ENCODE measurements around the gene RICTOR. TPM values are rescaled to one million over a fixed set of nuclear protein-coding genes. Genes with fewer than 3 reads are reported as not detected.

RICTOR gene
- total and polyA plus RNA-seq, 4 experiments from 2014 or later: 6.7 to 94.9 (median 51.8) TPM

DNA sequence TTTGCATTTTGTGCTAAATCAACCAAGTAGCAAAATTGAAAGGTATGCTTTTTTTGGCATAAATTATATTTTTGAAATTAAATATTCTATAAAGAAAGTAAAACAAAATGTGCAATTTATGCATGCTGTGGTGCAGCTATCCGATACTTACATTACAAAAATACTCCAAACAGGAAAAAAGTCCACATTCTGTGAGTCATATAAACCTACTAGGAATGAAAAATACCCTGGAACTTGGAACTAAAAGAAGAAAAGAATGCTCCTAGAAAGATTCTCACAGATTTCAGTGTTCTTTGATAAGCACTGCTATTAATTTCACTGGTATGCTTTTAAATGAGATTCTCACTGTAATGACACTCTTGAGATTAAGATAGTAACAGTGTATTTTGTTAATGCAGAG, 135.8 kb downstream of the RICTOR start:
- intact Hi-C loops (cut with micrococcal nuclease): no loop called here
- H3K27ac Mint-ChIP-seq: no peak overlapping the region
- H3K4me3 ChIP-seq (ENCODE audit: low read length in 2 of 2): no peak overlapping the region
- no peak for DNase-seq
- H3K9me3 ChIP-seq (ENCODE audit: control insufficient read depth in 1 of 2, low read length in 2 of 2): no peaks in the 10 kb centered on the region
- no peak overlapping the region for H3K27ac ChIP-seq (ENCODE audit: low read depth, low read length)
- H3K9me3 Mint-ChIP-seq: no peaks in the 10 kb centered on the region
- no peaks in the 10 kb centered on the region for H3K27me3 Mint-ChIP-seq
- H3K36me3 Mint-ChIP-seq: peaks cover 37 to 43% of the 10 kb centered on the region in 2 donors
- CTCF ChIA-PET (ENCODE audit: partially characterized antibody): no interaction called here
- no peaks in the 10 kb centered on the region for H3K27me3 ChIP-seq (ENCODE audit: insufficient read depth, low read length)
- POLR2A ChIA-PET (ENCODE audit: partially characterized antibody): no interaction called here
- H3K36me3 ChIP-seq (ENCODE audit: insufficient read depth, low read length): peaks cover 19% of the 10 kb centered on the region
- no peaks in the 10 kb centered on the region for H3K4me1 Mint-ChIP-seq
- no peaks in the 10 kb centered on the region for H3K4me1 ChIP-seq (ENCODE audit: insufficient read depth, low read length)
- no peak overlapping the region for H3K4me3 Mint-ChIP-seq

DNA sequence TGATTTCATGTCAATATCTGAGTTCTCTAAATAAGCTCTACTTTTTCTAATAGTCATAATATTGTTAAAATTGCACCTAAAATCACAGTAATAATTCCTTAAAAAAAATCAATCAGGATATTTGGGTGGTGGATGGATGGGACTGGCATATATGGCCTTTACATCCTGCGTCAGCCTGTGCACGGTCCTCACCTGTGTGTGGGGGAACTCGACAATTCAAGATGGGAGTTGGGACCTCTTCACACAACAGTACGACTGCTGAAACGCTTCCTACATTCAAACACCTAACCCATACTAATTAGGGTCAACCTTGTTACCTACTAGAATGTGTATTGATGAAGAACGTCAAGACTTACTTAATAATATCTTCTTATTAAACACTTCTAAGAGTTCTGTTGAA, 137.9 kb downstream of the RICTOR start:
- no peaks in the 10 kb centered on the region for H3K27me3 ChIP-seq (ENCODE audit: insufficient read depth, low read length)
- no peak overlapping the region for H3K27ac Mint-ChIP-seq
- no peak overlapping the region for H3K4me3 ChIP-seq (ENCODE audit: low read length in 2 of 2)
- DNase-seq: no peak
- no peak overlapping the region for H3K4me3 Mint-ChIP-seq
- CTCF ChIA-PET (ENCODE audit: partially characterized antibody): interaction anchor here (0.9 kb wide), 1 partner anchor 12 kb away, joined by 5 read pairs; no protein-coding TSS in a partner anchor
- no peaks in the 10 kb centered on the region for H3K9me3 ChIP-seq (ENCODE audit: control insufficient read depth in 1 of 2, low read length in 2 of 2)
- H3K27me3 Mint-ChIP-seq: no peaks in the 10 kb centered on the region
- H3K36me3 Mint-ChIP-seq: peaks cover 25 to 34% of the 10 kb centered on the region in 2 donors
- H3K4me1 ChIP-seq (ENCODE audit: insufficient read depth, low read length): no peaks in the 10 kb centered on the region
- intact Hi-C loops (cut with micrococcal nuclease): no loop called here
- H3K27ac ChIP-seq (ENCODE audit: low read depth, low read length): no peak overlapping the region
- H3K9me3 Mint-ChIP-seq: no peaks in the 10 kb centered on the region
- peaks cover 3% of the 10 kb centered on the region for H3K36me3 ChIP-seq (ENCODE audit: insufficient read depth, low read length)
- POLR2A ChIA-PET (ENCODE audit: partially characterized antibody): no interaction called here
- H3K4me1 Mint-ChIP-seq: no peaks in the 10 kb centered on the region

DNA sequence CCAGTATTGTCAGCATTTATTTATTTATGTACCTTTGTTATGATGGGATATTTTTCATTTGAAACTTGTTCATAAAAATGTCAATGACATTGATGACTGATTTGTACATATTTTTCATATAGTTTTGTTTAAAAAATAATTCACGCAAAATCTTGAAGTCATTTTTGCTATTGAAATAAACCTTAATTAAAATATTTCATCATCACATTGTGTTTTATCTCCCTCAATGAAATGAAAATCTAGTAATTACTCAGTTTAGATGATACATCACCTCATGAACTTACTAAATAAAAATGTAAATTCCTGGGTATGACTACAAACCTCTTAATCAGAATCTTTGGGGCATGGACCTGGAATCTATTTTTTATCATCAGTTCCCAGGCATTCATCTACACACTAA, 138.8 kb downstream of the RICTOR start:
- Mint-ChIP-seq H3K27ac (no peak overlapping the region), H3K27me3 (no peaks in the 10 kb centered on the region), H3K9me3 (no peaks in the 10 kb centered on the region), H3K36me3 (peaks cover 19 to 34% of the 10 kb centered on the region in 2 donors), H3K4me3 (no peak overlapping the region), H3K4me1 (no peaks in the 10 kb centered on the region)
- Histone ChIP-seq H3K4me1 (ENCODE audit: insufficient read depth, low read length) (no peaks in the 10 kb centered on the region), H3K27me3 (ENCODE audit: insufficient read depth, low read length) (no peaks in the 10 kb centered on the region), H3K9me3 (ENCODE audit: control insufficient read depth in 1 of 2, low read length in 2 of 2) (no peaks in the 10 kb centered on the region), H3K4me3 (ENCODE audit: low read length in 2 of 2) (no peak overlapping the region), H3K27ac (ENCODE audit: low read depth, low read length) (no peak overlapping the region), H3K36me3 (ENCODE audit: insufficient read depth, low read length) (peaks cover 3% of the 10 kb centered on the region)
- CTCF ChIA-PET (ENCODE audit: partially characterized antibody): interaction anchor here (0.9 kb wide), 1 partner anchor 11 kb away, joined by 5 read pairs; no protein-coding TSS in a partner anchor
- intact Hi-C loops (cut with micrococcal nuclease): no loop called here
- no peak for DNase-seq
- POLR2A ChIA-PET (ENCODE audit: partially characterized antibody): no interaction called here

DNA sequence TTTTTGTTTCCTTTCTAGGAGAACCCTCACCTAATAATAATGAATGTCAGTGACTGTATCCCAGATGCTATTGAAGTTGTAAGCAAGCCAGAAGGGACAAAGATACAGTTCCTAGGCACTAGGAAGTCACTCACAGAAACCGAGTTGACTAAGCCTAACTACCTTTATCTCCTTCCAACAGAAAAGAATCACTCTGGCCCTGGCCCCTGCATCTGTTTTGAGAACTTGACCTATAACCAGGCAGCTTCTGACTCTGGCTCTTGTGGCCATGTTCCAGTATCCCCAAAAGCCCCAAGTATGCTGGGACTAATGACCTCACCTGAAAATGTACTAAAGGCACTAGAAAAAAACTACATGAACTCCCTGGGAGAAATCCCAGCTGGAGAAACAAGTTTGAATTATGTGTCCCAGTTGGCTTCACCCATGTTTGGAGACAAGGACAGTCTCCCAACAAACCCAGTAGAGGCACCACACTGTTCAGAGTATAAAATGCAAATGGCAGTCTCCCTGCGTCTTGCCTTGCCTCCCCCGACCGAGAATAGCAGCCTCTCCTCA, 141.3 kb downstream of the RICTOR start:
- Histone ChIP-seq H3K36me3 (ENCODE audit: insufficient read depth, low read length) (no peaks in the 10 kb centered on the region), H3K4me3 (ENCODE audit: low read length in 2 of 2) (no peak overlapping the region), H3K4me1 (ENCODE audit: insufficient read depth, low read length) (no peaks in the 10 kb centered on the region), H3K9me3 (ENCODE audit: control insufficient read depth in 1 of 2, low read length in 2 of 2) (no peaks in the 10 kb centered on the region), H3K27me3 (ENCODE audit: insufficient read depth, low read length) (no peaks in the 10 kb centered on the region), H3K27ac (ENCODE audit: low read depth, low read length) (no peak overlapping the region)
- intact Hi-C loops (cut with micrococcal nuclease): no loop called here
- CTCF ChIA-PET (ENCODE audit: partially characterized antibody): no interaction called here
- Mint-ChIP-seq H3K4me3 (no peak overlapping the region), H3K4me1 (no peaks in the 10 kb centered on the region), H3K9me3 (peaks cover 0 to under 1% (median 0%) of the 10 kb centered on the region in 8 donors), H3K36me3 (peaks cover 6 to 18% of the 10 kb centered on the region in 2 donors), H3K27ac (peak overlapping the region in 1 of 7 donors; percentile 9), H3K27me3 (peaks cover 0 to 4% of the 10 kb centered on the region in 2 donors)
- POLR2A ChIA-PET (ENCODE audit: partially characterized antibody): no interaction called here
- DNase-seq: no peak

DNA sequence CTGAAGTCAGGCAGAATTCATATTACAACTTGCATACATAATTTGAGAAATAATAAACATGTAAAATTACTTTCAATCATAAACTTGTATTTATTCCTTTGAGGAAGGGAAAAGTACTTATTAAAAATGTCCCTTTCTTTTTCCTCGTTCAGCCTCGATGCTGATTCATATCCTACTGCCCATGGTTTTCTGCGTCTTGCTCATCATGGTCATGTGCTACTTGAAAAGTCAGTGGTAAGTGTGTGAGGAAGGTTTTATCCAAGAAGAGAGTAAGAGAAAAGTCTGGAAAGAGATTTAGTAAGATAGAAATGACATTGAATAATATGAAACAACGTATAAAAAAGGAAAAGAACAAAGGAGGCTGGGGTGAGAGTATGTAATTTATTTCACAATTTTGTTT, 142.5 kb downstream of the RICTOR start:
- Mint-ChIP-seq H3K36me3 (peaks cover under 1 to 10% of the 10 kb centered on the region in 2 donors), H3K4me3 (no peak overlapping the region), H3K4me1 (no peaks in the 10 kb centered on the region), H3K9me3 (peaks cover 0 to 2% (median 0%) of the 10 kb centered on the region in 8 donors), H3K27ac (peak overlapping the region in 1 of 7 donors; percentile 65), H3K27me3 (peaks cover 0 to 5% of the 10 kb centered on the region in 2 donors)
- H3K27me3 ChIP-seq (ENCODE audit: insufficient read depth, low read length): no peaks in the 10 kb centered on the region
- H3K9me3 ChIP-seq (ENCODE audit: control insufficient read depth in 1 of 2, low read length in 2 of 2): no peaks in the 10 kb centered on the region
- H3K4me3 ChIP-seq (ENCODE audit: low read length in 2 of 2): no peak overlapping the region
- POLR2A ChIA-PET (ENCODE audit: partially characterized antibody): no interaction called here
- CTCF ChIA-PET (ENCODE audit: partially characterized antibody): interaction anchor here (1.1 kb wide), 1 partner anchor 490 kb away, joined by 3 read pairs; no protein-coding TSS in a partner anchor
- no peak for DNase-seq
- H3K27ac ChIP-seq (ENCODE audit: low read depth, low read length): no peak overlapping the region
- no peaks in the 10 kb centered on the region for H3K36me3 ChIP-seq (ENCODE audit: insufficient read depth, low read length)
- H3K4me1 ChIP-seq (ENCODE audit: insufficient read depth, low read length): no peaks in the 10 kb centered on the region
- intact Hi-C loops (cut with micrococcal nuclease): no loop called here

DNA sequence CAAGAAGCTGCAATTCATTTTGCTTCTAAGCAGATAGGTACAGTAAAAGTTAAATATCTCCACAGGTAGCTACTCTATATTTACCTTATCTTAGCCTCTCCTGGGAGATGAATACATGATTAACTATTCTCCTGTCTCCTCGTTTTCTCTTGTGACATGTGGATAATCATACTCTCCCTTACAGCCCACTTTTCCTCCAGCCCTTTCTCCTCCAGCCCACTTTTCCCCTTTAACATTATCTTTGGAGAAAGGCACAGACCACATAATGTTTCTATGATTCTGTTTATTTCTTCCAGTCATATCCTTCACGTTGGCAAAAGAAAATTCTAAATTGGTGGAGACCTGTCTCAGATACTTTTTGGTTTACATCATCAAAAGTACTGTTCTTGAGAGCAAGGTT, 144.4 kb downstream of the RICTOR start:
- Mint-ChIP-seq H3K9me3 (peaks cover 0 to 2% (median 0%) of the 10 kb centered on the region in 8 donors), H3K27ac (no peak overlapping the region), H3K4me3 (no peak overlapping the region), H3K36me3 (no peaks in the 10 kb centered on the region), H3K4me1 (no peaks in the 10 kb centered on the region), H3K27me3 (peaks cover 9 to 12% of the 10 kb centered on the region in 2 donors)
- DNase-seq: no peak
- no peak overlapping the region for H3K27ac ChIP-seq (ENCODE audit: low read depth, low read length)
- H3K36me3 ChIP-seq (ENCODE audit: insufficient read depth, low read length): no peaks in the 10 kb centered on the region
- H3K4me1 ChIP-seq (ENCODE audit: insufficient read depth, low read length): no peaks in the 10 kb centered on the region
- H3K9me3 ChIP-seq (ENCODE audit: control insufficient read depth in 1 of 2, low read length in 2 of 2): no peaks in the 10 kb centered on the region
- H3K27me3 ChIP-seq (ENCODE audit: insufficient read depth, low read length): no peaks in the 10 kb centered on the region
- POLR2A ChIA-PET (ENCODE audit: partially characterized antibody): no interaction called here
- CTCF ChIA-PET (ENCODE audit: partially characterized antibody): no interaction called here
- no peak overlapping the region for H3K4me3 ChIP-seq (ENCODE audit: low read length in 2 of 2)
- intact Hi-C loops (cut with micrococcal nuclease): no loop called here

DNA sequence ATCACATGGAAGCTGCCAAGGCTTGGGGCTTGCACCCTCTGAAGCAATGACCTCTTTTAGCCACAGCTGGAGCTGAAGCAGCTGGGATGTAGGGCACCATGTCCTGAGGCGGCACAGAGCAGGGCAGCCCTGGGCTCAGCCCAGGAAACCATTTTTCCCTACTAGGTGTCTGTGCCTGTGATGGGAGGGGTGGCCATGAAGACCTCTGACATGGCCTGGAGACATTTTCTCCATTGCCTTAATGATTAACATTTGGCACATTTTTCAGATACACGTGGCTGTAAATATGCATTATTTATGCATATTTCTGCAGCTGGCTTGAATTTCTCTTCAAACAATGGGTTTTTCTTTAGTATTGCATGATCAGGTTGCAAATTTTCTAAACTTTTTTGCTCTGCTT, 146.7 kb downstream of the RICTOR start:
- DNase-seq: no peak
- ChIA-PET CTCF (ENCODE audit: partially characterized antibody) (interaction anchor here (1.6 kb wide), 1 partner anchor 486 kb away, joined by 9 read pairs; no protein-coding TSS in a partner anchor), POLR2A (ENCODE audit: partially characterized antibody) (no interaction called here)
- no peaks in the 10 kb centered on the region for H3K27me3 ChIP-seq (ENCODE audit: insufficient read depth, low read length)
- Mint-ChIP-seq H3K36me3 (no peaks in the 10 kb centered on the region), H3K27ac (no peak overlapping the region), H3K9me3 (peaks cover 0 to 2% (median 0%) of the 10 kb centered on the region in 8 donors), H3K4me1 (no peaks in the 10 kb centered on the region), H3K27me3 (peaks cover 12 to 15% of the 10 kb centered on the region in 2 donors), H3K4me3 (no peak overlapping the region)
- no peak overlapping the region for H3K27ac ChIP-seq (ENCODE audit: low read depth, low read length)
- H3K36me3 ChIP-seq (ENCODE audit: insufficient read depth, low read length): no peaks in the 10 kb centered on the region
- H3K4me1 ChIP-seq (ENCODE audit: insufficient read depth, low read length): no peaks in the 10 kb centered on the region
- intact Hi-C loops (cut with micrococcal nuclease): no loop called here
- H3K4me3 ChIP-seq (ENCODE audit: low read length in 2 of 2): no peak overlapping the region
- no peaks in the 10 kb centered on the region for H3K9me3 ChIP-seq (ENCODE audit: control insufficient read depth in 1 of 2, low read length in 2 of 2)

Data from CD4-positive, alpha-beta memory T cell (primary cell).